HFF-Myc (cell line): ENCODE results near the gene MRFAP1L1.

Experiments used
- DNase-seq: peaks from one replicate; pipeline ENCODE4 v3.0.0-alpha.2; 2011; ENCODE audit warnings: low read depth; ENCODE audit errors: extremely low read depth
- H3K4me3 ChIP-seq: replicated peaks from 2 replicates; pipeline ENCODE4 v1.5.1; 2011; ENCODE audit warnings: low read depth, mild to moderate bottlenecking, control low read depth, low read length
- TF ChIP-seq, protein P1 (sequence below): IDR thresholded peaks from 2 replicates; pipeline ENCODE4 v1.5.1; 2012; ENCODE audit warnings: mild to moderate bottlenecking, low read depth, low read length, control low read depth; ENCODE audit errors: missing control alignments

Gene MRFAP1L1

GRCh38 chr4:6658597-6659075 is 51.0 kb downstream of the MRFAP1L1 start:
- peak overlapping the region; percentile 29; the same call in 1 of the 2 replicates for H3K4me3 ChIP-seq
- DNase-seq: no peak
- TF ChIP-seq, protein P1, sequence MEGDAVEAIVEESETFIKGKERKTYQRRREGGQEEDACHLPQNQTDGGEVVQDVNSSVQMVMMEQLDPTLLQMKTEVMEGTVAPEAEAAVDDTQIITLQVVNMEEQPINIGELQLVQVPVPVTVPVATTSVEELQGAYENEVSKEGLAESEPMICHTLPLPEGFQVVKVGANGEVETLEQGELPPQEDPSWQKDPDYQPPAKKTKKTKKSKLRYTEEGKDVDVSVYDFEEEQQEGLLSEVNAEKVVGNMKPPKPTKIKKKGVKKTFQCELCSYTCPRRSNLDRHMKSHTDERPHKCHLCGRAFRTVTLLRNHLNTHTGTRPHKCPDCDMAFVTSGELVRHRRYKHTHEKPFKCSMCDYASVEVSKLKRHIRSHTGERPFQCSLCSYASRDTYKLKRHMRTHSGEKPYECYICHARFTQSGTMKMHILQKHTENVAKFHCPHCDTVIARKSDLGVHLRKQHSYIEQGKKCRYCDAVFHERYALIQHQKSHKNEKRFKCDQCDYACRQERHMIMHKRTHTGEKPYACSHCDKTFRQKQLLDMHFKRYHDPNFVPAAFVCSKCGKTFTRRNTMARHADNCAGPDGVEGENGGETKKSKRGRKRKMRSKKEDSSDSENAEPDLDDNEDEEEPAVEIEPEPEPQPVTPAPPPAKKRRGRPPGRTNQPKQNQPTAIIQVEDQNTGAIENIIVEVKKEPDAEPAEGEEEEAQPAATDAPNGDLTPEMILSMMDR: no peak

GRCh38 chr4:6658209-6658595 is 51.5 kb downstream of the MRFAP1L1 start:
- TF ChIP-seq, protein P1: no peak
- DNase-seq: no peak
- H3K4me3 ChIP-seq: no peak overlapping the region
